A549 (cell line): ENCODE data around the gene WDR35. TPM values are rescaled to one million over a fixed set of nuclear protein-coding genes. Genes with fewer than 3 reads are reported as not detected.
A peak's percentile ranks its signal among the peaks of the same experiment; 100 is the strongest.

Source experiments
- ATAC-seq, 2 experiments: fragments of 200-7000 bp in 1 of 2; fragments of >200 bp in 1 of 2; cut with Nextera tagmentation in 1 of 2; cut with Tn5 transposase in 1 of 2; 3 replicates each; pipeline versions ENCODE4 v1.8.0 to v1.9.1; 2018 to 2020; ENCODE audit warnings: mild to moderate bottlenecking in 1 of 2, moderate library complexity in 1 of 2
- CTCF ChIA-PET: fragments of 300-600 bp; sonication (Branson Sonifier 250); formaldehyde crosslinking; extraction: SDS; loops from one replicate; lab custom pipeline; 2021; ENCODE audit warnings: antibody characterized with exemption, inconsistent platforms; lab: Yijun Ruan, JAX
- POLR2A ChIA-PET: fragments of 350-600 bp; formaldehyde crosslinking; extraction: SDS; loops from one replicate; lab custom pipeline; 2021; ENCODE audit warnings: antibody characterized with exemption, inconsistent platforms; lab: Yijun Ruan, JAX
- DNase-seq, 2 experiments: peaks; one replicate each; pipeline versions ENCODE4 v3.0.0 to v3.0.0-alpha.2; 2011 to 2016; ENCODE audit warnings: low read depth in 1 of 2, low spot score in 1 of 2
- FAIRE-seq: peaks from 2 replicates; lab custom pipeline; 2011; peaks lifted over from hg19 to GRCh38; lab: Jason Lieb, UNC
- H3K27ac ChIP-seq, 2 experiments: fragments of >200 bp; sonication (Bioruptor Twin); formaldehyde crosslinking; 3 replicates each; pipeline ENCODE4 v1.5.1; 2016 to 2017
- H3K4me1 ChIP-seq: fragments of >200 bp; sonication (Bioruptor Twin); formaldehyde crosslinking; 3 replicates; pipeline ENCODE4 v1.6.1; 2016
- H3K4me2 ChIP-seq: fragments of >200 bp; sonication (Bioruptor Twin); formaldehyde crosslinking; 3 replicates; pipeline ENCODE4 v1.6.1; 2016
- H3K4me3 ChIP-seq: fragments of >200 bp; sonication (Bioruptor Twin); formaldehyde crosslinking; 3 replicates; pipeline ENCODE4 v1.5.1; 2016
- H3K9me3 ChIP-seq: fragments of >200 bp; sonication (Bioruptor Twin); formaldehyde crosslinking; 3 replicates; pipeline ENCODE4 v1.6.1; 2016
- CBX2 ChIP-seq: fragments of 200-600 bp; sonication (generic); IDR thresholded peaks from 2 replicates; pipeline ENCODE4 v1.6.1; 2016; ENCODE audit warnings: low read depth, mild to moderate bottlenecking, borderline replicate concordance
- FOSB ChIP-seq: fragments of 250-450 bp; sonication (Bioruptor Pico); IDR thresholded peaks from 2 replicates; pipeline ENCODE4 v1.5.0; 2020; ENCODE audit warnings: mild to moderate bottlenecking, moderate library complexity
- HOXA7 ChIP-seq: fragments of 250-450 bp; sonication (Bioruptor Pico); IDR thresholded peaks from 2 replicates; pipeline ENCODE4 v1.5.0; 2020; ENCODE audit warnings: mild to moderate bottlenecking, moderate library complexity
- KDM5A ChIP-seq: fragments of 200-600 bp; sonication (generic); IDR thresholded peaks from 2 replicates; pipeline ENCODE4 v1.6.1; 2016; ENCODE audit warnings: antibody characterized with exemption, mild to moderate bottlenecking
- MAFK ChIP-seq: fragments of 450-650 bp; IDR thresholded peaks from 2 replicates; pipeline ENCODE4 v1.6.1; 2014; ENCODE audit not compliant: partially characterized antibody
- RFX5 ChIP-seq: fragments of 450-650 bp; IDR thresholded peaks from 2 replicates; pipeline ENCODE4 v1.7.1; 2014; ENCODE audit warnings: antibody characterized with exemption, mild to moderate bottlenecking, moderate library complexity
- TFCP2L1 ChIP-seq: fragments of 250-450 bp; sonication (Bioruptor Pico); IDR thresholded peaks from 2 replicates; pipeline ENCODE4 v1.5.0; 2021; ENCODE audit warnings: mild to moderate bottlenecking
- WGBS: methylation state at CpG from one replicate; pipeline ENCODE4 v1.1.6; 2017; ENCODE audit errors: missing lambda C conversion rate; 5-methylcytosine and 5-hydroxymethylcytosine counted together
- polyA plus RNA-seq, 4 experiments: library from polyadenylated mRNA; depleted of rRNA in 3 of 4; stranded (reverse); fragments of >200 nt; fragmentation: RNase III in 1 of 4; extraction: RNeasy Plus Mini Kit Qiagen cat#74134 plus additional on column Dnase treatment in 1 of 4; gene quantifications; 2 replicates in 3 of 4; 3 replicates in 1 of 4; pipeline ENCODE4 v1.2.3, GENCODE V29; 2011 to 2017
- TF ChIP-seq, protein P1 (sequence below): fragments of 200-600 bp; sonication (generic); IDR thresholded peaks from 2 replicates; pipeline ENCODE4 v1.6.1; 2016; ENCODE audit warnings: antibody characterized with exemption, mild to moderate bottlenecking, moderate library complexity

The WDR35 gene
- polyA plus RNA-seq, 2 of the 4 experiments (the other 2 are of a cell fraction): 12.1 to 28.5 TPM

DNA sequence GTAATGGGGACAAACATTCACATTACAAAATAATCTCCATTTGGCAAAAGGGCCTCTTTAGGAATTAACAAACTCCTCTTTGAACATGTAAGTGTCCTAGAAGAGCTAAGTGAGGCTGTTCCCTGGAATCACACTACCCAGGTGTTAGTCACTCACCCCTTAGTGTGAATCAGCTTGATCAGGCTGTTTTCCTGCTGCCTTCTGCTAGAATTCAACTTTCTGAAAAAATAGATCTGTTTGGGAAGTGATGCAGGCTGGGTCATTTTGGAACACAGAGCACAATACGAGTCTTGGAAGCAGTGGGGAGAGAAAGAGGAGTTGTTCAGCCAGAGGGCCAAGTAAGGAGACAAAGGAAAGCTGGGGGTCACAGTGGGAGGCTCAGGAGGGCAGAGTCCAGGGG, 128.1 kb downstream of the WDR35 start:
- TF ChIP-seq MAFK (no peak), CBX2 (no peak), TFCP2L1 (no peak), HOXA7 (CRISPR knock-in tag) (no peak), KDM5A (no peak), FOSB (no peak), RFX5 (no peak)
- TF ChIP-seq, protein P1, sequence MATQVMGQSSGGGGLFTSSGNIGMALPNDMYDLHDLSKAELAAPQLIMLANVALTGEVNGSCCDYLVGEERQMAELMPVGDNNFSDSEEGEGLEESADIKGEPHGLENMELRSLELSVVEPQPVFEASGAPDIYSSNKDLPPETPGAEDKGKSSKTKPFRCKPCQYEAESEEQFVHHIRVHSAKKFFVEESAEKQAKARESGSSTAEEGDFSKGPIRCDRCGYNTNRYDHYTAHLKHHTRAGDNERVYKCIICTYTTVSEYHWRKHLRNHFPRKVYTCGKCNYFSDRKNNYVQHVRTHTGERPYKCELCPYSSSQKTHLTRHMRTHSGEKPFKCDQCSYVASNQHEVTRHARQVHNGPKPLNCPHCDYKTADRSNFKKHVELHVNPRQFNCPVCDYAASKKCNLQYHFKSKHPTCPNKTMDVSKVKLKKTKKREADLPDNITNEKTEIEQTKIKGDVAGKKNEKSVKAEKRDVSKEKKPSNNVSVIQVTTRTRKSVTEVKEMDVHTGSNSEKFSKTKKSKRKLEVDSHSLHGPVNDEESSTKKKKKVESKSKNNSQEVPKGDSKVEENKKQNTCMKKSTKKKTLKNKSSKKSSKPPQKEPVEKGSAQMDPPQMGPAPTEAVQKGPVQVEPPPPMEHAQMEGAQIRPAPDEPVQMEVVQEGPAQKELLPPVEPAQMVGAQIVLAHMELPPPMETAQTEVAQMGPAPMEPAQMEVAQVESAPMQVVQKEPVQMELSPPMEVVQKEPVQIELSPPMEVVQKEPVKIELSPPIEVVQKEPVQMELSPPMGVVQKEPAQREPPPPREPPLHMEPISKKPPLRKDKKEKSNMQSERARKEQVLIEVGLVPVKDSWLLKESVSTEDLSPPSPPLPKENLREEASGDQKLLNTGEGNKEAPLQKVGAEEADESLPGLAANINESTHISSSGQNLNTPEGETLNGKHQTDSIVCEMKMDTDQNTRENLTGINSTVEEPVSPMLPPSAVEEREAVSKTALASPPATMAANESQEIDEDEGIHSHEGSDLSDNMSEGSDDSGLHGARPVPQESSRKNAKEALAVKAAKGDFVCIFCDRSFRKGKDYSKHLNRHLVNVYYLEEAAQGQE: no peak
- no peak for FAIRE-seq
- DNase-seq: no peak
- CTCF ChIA-PET: interaction anchor here (0.9 to 5.8 kb wide), 8 partner anchors 8 to 1343 kb away, joined by 3 to 61 read pairs (median 20); no protein-coding TSS in a partner anchor
- Histone ChIP-seq H3K27ac (peak overlapping the region; percentile 69 to 77; a peak in 5 of 6 replicates), H3K4me2 (no peak overlapping the region), H3K9me3 (no peaks in the 10 kb centered on the region), H3K4me1 (peaks cover 17% of the 10 kb centered on the region), H3K4me3 (no peak overlapping the region)
- WGBS: 63% methylated on average over 1 of the region's 1 CpG
- POLR2A ChIA-PET: no interaction called here
- no peak for ATAC-seq

Other genes starting within 250 kb of the WDR35 start
- 23.4 and 37.1 TPM in 2 replicates for gene TTC32, start 88.1 kb downstream of the WDR35 start, polyA plus RNA-seq (2011; rRNA removed)
- 19.6 to 22.4 TPM (median 21.4 TPM) in 3 replicates for gene TTC32, start 88.1 kb downstream of the WDR35 start, polyA plus RNA-seq (2017; fragmentation: RNase III; extraction: RNeasy Plus Mini Kit Qiagen cat#74134 plus additional on column Dnase treatment)
- 16.8 and 21.1 TPM in 2 replicates for gene MATN3, start 22.6 kb upstream of the WDR35 start, polyA plus RNA-seq (2011; rRNA removed)
- 11.2 to 17.2 TPM (median 14.2 TPM) in 3 replicates for gene MATN3, start 22.6 kb upstream of the WDR35 start, polyA plus RNA-seq (2017; fragmentation: RNase III; extraction: RNeasy Plus Mini Kit Qiagen cat#74134 plus additional on column Dnase treatment)
- 509 and 655 TPM in 2 replicates for gene LAPTM4A, start 61.5 kb upstream of the WDR35 start, polyA plus RNA-seq (2011; rRNA removed)
- 225 to 284 TPM (median 275 TPM) in 3 replicates for gene LAPTM4A, start 61.5 kb upstream of the WDR35 start, polyA plus RNA-seq (2017; fragmentation: RNase III; extraction: RNeasy Plus Mini Kit Qiagen cat#74134 plus additional on column Dnase treatment)
- 97.1 and 116 TPM in 2 replicates for gene SDC1, start 235.0 kb upstream of the WDR35 start, polyA plus RNA-seq (2011; rRNA removed)
- gene SDC1, start 235.0 kb upstream of the WDR35 start, polyA plus RNA-seq (2017; fragmentation: RNase III; extraction: RNeasy Plus Mini Kit Qiagen cat#74134 plus additional on column Dnase treatment): 157 to 171 TPM (median 166 TPM) in 3 replicates